H9 (cell line): ENCODE measurements around the gene KLK6. TPM values are rescaled to one million over a fixed set of nuclear protein-coding genes. Genes with fewer than 3 reads are reported as not detected.

Experiments used
- DNase-seq: peaks from one replicate; pipeline ENCODE4 v3.0.0-alpha.2; 2017
- H2AFZ ChIP-seq: one replicate; pipeline ENCODE4 v1.6.1; 2013; ENCODE audit warnings: mild to moderate bottlenecking, low read length, control low read depth, moderate library complexity
- H2AK5ac ChIP-seq: 2 replicates; pipeline ENCODE4 v1.6.1; 2013; ENCODE audit warnings: low read length, control low read depth, mixed read lengths; ENCODE audit not compliant: insufficient read length
- H2BK120ac ChIP-seq: one replicate; pipeline ENCODE4 v1.6.1; 2013; ENCODE audit warnings: low read depth, mild to moderate bottlenecking, low read length, control low read depth, inconsistent platforms; ENCODE audit not compliant: poor library complexity, severe bottlenecking
- H2BK12ac ChIP-seq: 2 replicates; pipeline ENCODE4 v1.6.1; 2013; ENCODE audit warnings: low read length, control low read depth, mixed read lengths, low read depth; ENCODE audit not compliant: insufficient read length
- H2BK15ac ChIP-seq: 2 replicates; pipeline ENCODE4 v1.6.1; 2013; ENCODE audit warnings: low read depth, low read length, control low read depth
- H2BK20ac ChIP-seq: one replicate; pipeline ENCODE4 v1.6.1; 2013; ENCODE audit warnings: low read depth, mild to moderate bottlenecking, low read length, control low read depth, inconsistent platforms; ENCODE audit not compliant: poor library complexity, severe bottlenecking
- H2BK5ac ChIP-seq: 2 replicates; pipeline ENCODE4 v1.6.1; 2013; ENCODE audit warnings: low read length, control low read depth, mixed read lengths; ENCODE audit not compliant: insufficient read length
- H3K14ac ChIP-seq: 2 replicates; pipeline ENCODE4 v1.6.1; 2013; ENCODE audit warnings: low read length, control low read depth; ENCODE audit not compliant: insufficient read depth
- H3K18ac ChIP-seq: 2 replicates; pipeline ENCODE4 v1.6.1; 2013; ENCODE audit warnings: low read depth, mild to moderate bottlenecking, mixed read lengths, low read length, control low read depth; ENCODE audit not compliant: insufficient read length
- H3K23ac ChIP-seq: 2 replicates; pipeline ENCODE4 v1.6.1; 2013; ENCODE audit warnings: low read length, control low read depth, mixed read lengths, low read depth; ENCODE audit not compliant: insufficient read length
- H3K23me2 ChIP-seq: 2 replicates; pipeline ENCODE4 v1.6.1; 2013; ENCODE audit warnings: low read depth, mild to moderate bottlenecking, mixed read lengths, low read length, control low read depth; ENCODE audit not compliant: insufficient read length, poor library complexity, severe bottlenecking
- H3K27ac ChIP-seq: 2 replicates; pipeline ENCODE4 v1.5.1; 2013; ENCODE audit warnings: low read length, control low read depth, mixed read lengths, low read depth; ENCODE audit not compliant: insufficient read length
- H3K27me3 ChIP-seq: 2 replicates; pipeline ENCODE4 v1.6.1; 2013; ENCODE audit warnings: low read length, control low read depth, inconsistent platforms; ENCODE audit not compliant: insufficient read depth
- H3K4ac ChIP-seq: 2 replicates; pipeline ENCODE4 v1.6.1; 2013; ENCODE audit warnings: low read depth, mild to moderate bottlenecking, control low read depth, inconsistent platforms, low read length, moderate library complexity
- H3K4me1 ChIP-seq: 2 replicates; pipeline ENCODE4 v1.6.1; 2013; ENCODE audit warnings: low read length, control low read depth, inconsistent platforms; ENCODE audit not compliant: insufficient read depth
- H3K4me2 ChIP-seq: 2 replicates; pipeline ENCODE4 v1.6.1; 2013; ENCODE audit warnings: low read length, control low read depth, mixed read lengths; ENCODE audit not compliant: insufficient read length, insufficient read depth
- H3K56ac ChIP-seq: 2 replicates; pipeline ENCODE4 v1.6.1; 2013; ENCODE audit warnings: low read depth, mild to moderate bottlenecking, mixed read lengths, low read length, control low read depth; ENCODE audit not compliant: insufficient read length
- H3K79me1 ChIP-seq: 2 replicates; pipeline ENCODE4 v1.6.1; 2013; ENCODE audit warnings: low read depth, mild to moderate bottlenecking, moderate library complexity, low read length, control low read depth, inconsistent platforms; ENCODE audit not compliant: insufficient read depth, poor library complexity, severe bottlenecking
- H3K79me2 ChIP-seq: 2 replicates; pipeline ENCODE4 v1.6.1; 2013; ENCODE audit warnings: low read length, control low read depth, inconsistent platforms; ENCODE audit not compliant: insufficient read depth
- H3K9ac ChIP-seq: 2 replicates; pipeline ENCODE4 v1.6.1; 2013; ENCODE audit warnings: low read length, control low read depth, mixed read lengths; ENCODE audit not compliant: insufficient read length; ENCODE audit errors: extremely low read depth
- H3K9me3 ChIP-seq: one replicate; pipeline ENCODE4 v1.6.1; 2013; ENCODE audit warnings: low read depth, low read length, inconsistent platforms; ENCODE audit not compliant: control insufficient read depth
- H3T11ph ChIP-seq: one replicate; pipeline ENCODE4 v1.6.1; 2013; ENCODE audit warnings: mild to moderate bottlenecking, low read length, control low read depth, inconsistent platforms
- H4K20me1 ChIP-seq: one replicate; pipeline ENCODE4 v1.6.1; 2013; ENCODE audit not compliant: control insufficient read depth, insufficient read length, insufficient read depth
- H4K5ac ChIP-seq: 2 replicates; pipeline ENCODE4 v1.6.1; 2013; ENCODE audit warnings: low read depth, mild to moderate bottlenecking, mixed read lengths, low read length, control low read depth; ENCODE audit not compliant: insufficient read length
- H4K8ac ChIP-seq: replicated peaks from 2 replicates; pipeline ENCODE4 v1.6.1; 2013; ENCODE audit warnings: low read length, control low read depth, mixed read lengths, low read depth; ENCODE audit not compliant: insufficient read length
- H4K91ac ChIP-seq: 2 replicates; pipeline ENCODE4 v1.6.1; 2013; ENCODE audit warnings: low read depth, mild to moderate bottlenecking, moderate library complexity, mixed read lengths, low read length, control low read depth; ENCODE audit not compliant: insufficient read length
- H3K27ac Mint-ChIP-seq, 3 experiments: 2 replicates in 2 of 3; 3 replicates in 1 of 3; pipeline ENCODE4 v1.8.0; 2020 to 2021; ENCODE audit warnings: mixed read lengths in 3 of 3, mild to moderate bottlenecking in 1 of 3, moderate library complexity in 1 of 3
- H3K27me3 Mint-ChIP-seq: 2 replicates; pipeline ENCODE4 v1.8.0; 2021; ENCODE audit warnings: low read depth, mild to moderate bottlenecking, moderate library complexity, mixed read lengths
- H3K36me3 Mint-ChIP-seq, 3 experiments: 2 replicates in 2 of 3; 3 replicates in 1 of 3; pipeline ENCODE4 v1.8.0; 2020 to 2021; ENCODE audit warnings: low read depth in 3 of 3, mixed read lengths in 3 of 3; ENCODE audit not compliant: insufficient read depth in 1 of 3
- H3K4me1 Mint-ChIP-seq, 2 experiments: 2 replicates each; pipeline ENCODE4 v1.8.0; 2020; ENCODE audit warnings: mixed read lengths in 2 of 2
- H3K4me3 Mint-ChIP-seq, 2 experiments: 2 replicates in 1 of 2; 3 replicates in 1 of 2; pipeline ENCODE4 v1.8.0; 2020 to 2021; ENCODE audit warnings: mild to moderate bottlenecking in 2 of 2, mixed read lengths in 2 of 2, moderate library complexity in 1 of 2
- H3K9me3 Mint-ChIP-seq, 2 experiments: 2 replicates in 1 of 2; 3 replicates in 1 of 2; pipeline ENCODE4 v1.8.0; 2020; ENCODE audit warnings: mild to moderate bottlenecking in 2 of 2, mixed read lengths in 2 of 2, moderate library complexity in 1 of 2
- CTCF ChIP-seq: fragments of 200-600 bp; sonication (generic); conservative IDR thresholded peaks from 3 replicates; pipeline ENCODE4 v1.8.0; 2021; ENCODE audit warnings: antibody characterized with exemption, mild to moderate bottlenecking
- WGBS: extraction: QIAGEN DNeasy Blood & Tissue Kit; methylation state at CpG from one replicate; pipeline ENCODE4 v1.1.7; 2013; ENCODE audit warnings: missing lambda C conversion rate, low lambda C conversion rate, mixed read lengths; ENCODE audit not compliant: insufficient read length; ENCODE audit errors: extremely low coverage; 5-methylcytosine and 5-hydroxymethylcytosine counted together
- long read RNA-seq: library from polyadenylated mRNA; unstranded; transcript quantifications from one replicate; pipeline ENCODE4 v2.0.0, GENCODE V29; 2020
- total RNA-seq: library from RNA; stranded (reverse); gene quantifications from 2 replicates; pipeline ENCODE4 v1.2.1, GENCODE V29; 2021

Gene KLK6
- total RNA-seq, result 2.6 and 3.4 TPM in 2 replicates
- long read RNA-seq, transcript KLK6-202 (6 exons, 1,708 nt), result major isoform, 9 of 10 reads
- long read RNA-seq, partial matches to known transcripts, result 0 of 10 reads
- long read RNA-seq, other reads (novel, unspliced or antisense), result 0 of 10 reads

- H3K4ac ChIP-seq, result no peak within 1 kb of the TSS
- no peak within 1 kb of the TSS for H4K91ac ChIP-seq
- peak within 1 kb of the TSS; percentile 58 for H3K18ac ChIP-seq
- no peak within 1 kb of the TSS for H2AFZ ChIP-seq
- no peak within 1 kb of the TSS for H3T11ph ChIP-seq
- no peaks in the 10 kb centered on the region for H4K20me1 ChIP-seq
- no peak within 1 kb of the TSS for H4K8ac ChIP-seq
- H3K4me2 ChIP-seq, result no peak within 1 kb of the TSS
- H3K79me2 ChIP-seq, result no peaks in the 10 kb centered on the region
- H3K79me1 ChIP-seq, result no peaks in the 10 kb centered on the region
- no peak within 1 kb of the TSS for H3K23ac ChIP-seq
- DNase-seq, result peak; percentile 41
- H2BK120ac ChIP-seq, result no peak within 1 kb of the TSS
- Mint-ChIP-seq H3K4me3 (no peak within 1 kb of the TSS; a peak in 1 of 5 replicates), H3K27ac (peak within 1 kb of the TSS in 2 of 3 experiments; percentile 53 to 81; a peak in 5 of 7 replicates), H3K4me1 (peaks cover 12 to 39% of the 10 kb centered on the region in 2 experiments), H3K36me3 (no peaks in the 10 kb centered on the region), H3K9me3 (no peaks in the 10 kb centered on the region), H3K27me3 (peaks cover 14% of the 10 kb centered on the region)
- H2BK5ac ChIP-seq, result no peak within 1 kb of the TSS
- no peak within 1 kb of the TSS for H2BK12ac ChIP-seq
- no peak for TF ChIP-seq CTCF
- no peak within 1 kb of the TSS for H2BK20ac ChIP-seq
- no peak within 1 kb of the TSS for H3K56ac ChIP-seq
- no CpG with 5 or more reads among the region's 19 CpGs for WGBS
- peak within 1 kb of the TSS; percentile 4; the same call in 1 of the 2 replicates for H3K14ac ChIP-seq
- H3K27ac ChIP-seq, result no peak within 1 kb of the TSS
- no peaks in the 10 kb centered on the region for H3K27me3 ChIP-seq
- no peak within 1 kb of the TSS for H2BK15ac ChIP-seq
- no peak within 1 kb of the TSS for H3K9ac ChIP-seq
- peaks cover 3% of the 10 kb centered on the region; the same call in 1 of the 2 replicates for H3K4me1 ChIP-seq
- H3K23me2 ChIP-seq, result no peaks in the 10 kb centered on the region
- no peak within 1 kb of the TSS for H4K5ac ChIP-seq
- no peak within 1 kb of the TSS for H2AK5ac ChIP-seq
- H3K9me3 ChIP-seq, result no peaks in the 10 kb centered on the region
Measured at GRCh38 chr19:50969413-50969760, at the start of gene KLK6. Gene KLK6 (minus strand): TSS chr19:50969591. CDS start chr19:50968104, 1,487 bp downstream.
